ENCODE measurements around the gene ANKRD23.

Gene ANKRD23

DNA sequence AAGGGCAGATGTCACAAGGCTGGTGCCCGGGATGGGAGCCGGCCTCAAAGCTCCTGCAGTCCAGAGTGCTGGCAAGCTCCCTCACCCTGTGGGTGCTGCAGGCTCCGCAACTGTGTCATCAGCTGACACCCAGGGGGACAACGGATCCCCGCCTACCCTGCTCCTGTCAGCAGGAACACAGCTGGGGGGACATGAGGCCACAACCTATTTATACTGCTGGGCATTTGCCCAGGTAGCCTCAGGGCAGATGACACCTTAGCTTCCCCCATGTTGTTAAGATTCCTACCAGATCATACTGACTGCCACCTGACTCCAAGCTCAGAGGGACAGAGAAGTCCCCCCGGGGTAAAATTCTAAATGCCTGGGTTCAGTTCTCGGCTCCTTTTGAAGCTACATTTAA, 1.2 kb downstream of the ANKRD23 start:
- no peaks in the 10 kb centered on the region for H3K36me3 ChIP-seq
- TF ChIP-seq, protein P1, sequence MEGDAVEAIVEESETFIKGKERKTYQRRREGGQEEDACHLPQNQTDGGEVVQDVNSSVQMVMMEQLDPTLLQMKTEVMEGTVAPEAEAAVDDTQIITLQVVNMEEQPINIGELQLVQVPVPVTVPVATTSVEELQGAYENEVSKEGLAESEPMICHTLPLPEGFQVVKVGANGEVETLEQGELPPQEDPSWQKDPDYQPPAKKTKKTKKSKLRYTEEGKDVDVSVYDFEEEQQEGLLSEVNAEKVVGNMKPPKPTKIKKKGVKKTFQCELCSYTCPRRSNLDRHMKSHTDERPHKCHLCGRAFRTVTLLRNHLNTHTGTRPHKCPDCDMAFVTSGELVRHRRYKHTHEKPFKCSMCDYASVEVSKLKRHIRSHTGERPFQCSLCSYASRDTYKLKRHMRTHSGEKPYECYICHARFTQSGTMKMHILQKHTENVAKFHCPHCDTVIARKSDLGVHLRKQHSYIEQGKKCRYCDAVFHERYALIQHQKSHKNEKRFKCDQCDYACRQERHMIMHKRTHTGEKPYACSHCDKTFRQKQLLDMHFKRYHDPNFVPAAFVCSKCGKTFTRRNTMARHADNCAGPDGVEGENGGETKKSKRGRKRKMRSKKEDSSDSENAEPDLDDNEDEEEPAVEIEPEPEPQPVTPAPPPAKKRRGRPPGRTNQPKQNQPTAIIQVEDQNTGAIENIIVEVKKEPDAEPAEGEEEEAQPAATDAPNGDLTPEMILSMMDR (IDR thresholded peaks at IDR 0.05; ENCODE audit: low read depth, low read length) = no peak
- no peaks in the 10 kb centered on the region for H3K4me1 ChIP-seq
- no peak for DNase-seq
- H3K4me3 ChIP-seq (ENCODE audit: low read depth, low read length) = no peak overlapping the region
- H3K9me3 ChIP-seq = no peaks in the 10 kb centered on the region
- no peaks in the 10 kb centered on the region for H3K27me3 ChIP-seq

DNA sequence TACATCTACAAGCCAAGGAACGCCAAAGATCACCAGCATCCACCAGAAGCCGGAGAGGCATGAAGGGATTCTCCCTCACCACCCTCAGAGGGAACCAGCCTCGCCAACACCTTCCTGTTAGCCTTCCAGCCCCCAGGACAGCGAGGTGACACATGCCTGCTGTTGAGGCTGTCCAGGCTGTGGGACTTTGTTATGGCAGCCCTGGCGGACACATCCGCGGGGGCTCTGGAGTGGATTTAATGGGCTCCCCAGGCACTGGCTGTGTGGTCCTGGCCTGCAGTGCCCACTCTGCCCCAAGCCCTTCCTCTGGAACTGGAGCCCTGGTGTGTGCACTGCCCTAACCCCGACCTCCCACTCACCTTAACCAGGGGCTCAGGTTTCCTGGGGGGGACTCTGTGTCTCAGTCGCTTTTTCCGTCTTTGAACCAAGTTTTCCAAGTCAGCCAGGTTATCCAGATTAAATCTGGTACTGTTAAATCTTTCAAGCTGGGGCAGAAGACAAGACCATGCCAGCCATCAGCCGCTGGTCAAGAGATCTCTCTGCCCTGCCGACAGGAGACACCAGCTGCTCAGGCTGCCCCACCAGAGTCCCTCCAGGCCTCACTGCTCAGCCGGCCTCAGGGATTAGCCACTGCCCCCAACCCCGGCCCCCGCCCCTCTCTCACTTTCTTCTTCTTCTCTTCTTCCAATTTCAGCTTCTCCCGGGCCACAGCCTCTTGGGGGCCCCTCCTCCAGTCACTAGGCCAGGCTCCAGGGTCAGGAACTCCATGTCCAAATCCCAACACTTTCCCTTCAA, 1.9 kb downstream of the ANKRD23 start:
- TF ChIP-seq, protein P1 (IDR thresholded peaks at IDR 0.05; ENCODE audit: low read depth, low read length) = no peak
- Histone ChIP-seq H3K4me3 (ENCODE audit: low read depth, low read length) (no peak overlapping the region), H3K36me3 (no peaks in the 10 kb centered on the region), H3K27me3 (no peaks in the 10 kb centered on the region), H3K4me1 (no peaks in the 10 kb centered on the region), H3K9me3 (no peaks in the 10 kb centered on the region)
- no peak for DNase-seq

DNA sequence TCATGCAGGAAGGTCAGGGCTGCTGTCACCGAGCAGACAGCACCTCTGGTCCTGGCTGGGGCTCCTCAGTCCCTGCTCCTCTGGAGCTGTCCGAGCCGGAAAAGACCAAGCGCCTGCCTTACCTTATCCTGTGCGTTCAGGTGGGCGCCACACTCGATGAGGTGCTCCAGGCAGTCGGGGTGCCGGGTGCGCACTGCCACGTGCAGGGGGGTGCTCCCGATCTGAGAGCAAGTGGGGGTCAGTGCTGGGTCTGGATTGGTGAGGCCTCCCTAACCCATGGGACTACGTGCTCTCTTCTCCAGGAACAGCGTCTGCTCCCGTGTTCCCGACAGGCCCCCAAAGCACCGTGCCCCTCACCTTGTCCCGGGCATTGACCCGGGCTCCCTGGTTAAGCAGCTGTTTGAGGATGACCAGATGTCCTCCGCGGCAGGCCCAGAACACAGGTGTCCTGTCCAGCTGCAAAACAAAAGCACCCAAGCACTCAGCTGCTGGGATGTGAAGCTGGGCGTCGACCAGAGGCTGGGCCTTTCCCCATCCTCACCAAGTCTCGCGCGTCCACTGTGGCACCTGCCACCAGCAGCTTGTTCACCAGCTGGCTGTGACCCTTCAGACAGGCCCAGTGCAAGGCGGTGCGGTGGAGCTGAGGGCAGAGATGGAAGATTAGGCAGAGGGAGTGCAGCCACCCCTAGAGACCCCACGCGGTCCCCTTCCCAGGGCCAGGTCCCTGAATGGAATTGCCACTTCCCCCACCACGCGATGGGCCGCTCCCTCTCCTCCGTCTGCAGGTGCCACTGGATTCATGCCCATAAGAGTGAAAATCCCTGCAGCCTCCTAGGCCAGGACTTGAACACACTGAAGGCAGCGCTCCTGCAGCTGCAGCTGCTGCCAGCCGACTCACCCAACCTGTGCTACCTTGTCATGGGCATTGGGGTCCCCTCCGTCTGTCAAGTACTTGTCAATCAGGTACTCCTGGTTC, 3.7 kb downstream of the ANKRD23 start:
- Histone ChIP-seq H3K9me3 (no peaks in the 10 kb centered on the region), H3K27me3 (no peaks in the 10 kb centered on the region), H3K4me1 (no peaks in the 10 kb centered on the region), H3K4me3 (ENCODE audit: low read depth, low read length) (no peak overlapping the region), H3K36me3 (no peaks in the 10 kb centered on the region)
- TF ChIP-seq, protein P1 (IDR thresholded peaks at IDR 0.05; ENCODE audit: low read depth, low read length) = no peak
- DNase-seq = no peak

DNA sequence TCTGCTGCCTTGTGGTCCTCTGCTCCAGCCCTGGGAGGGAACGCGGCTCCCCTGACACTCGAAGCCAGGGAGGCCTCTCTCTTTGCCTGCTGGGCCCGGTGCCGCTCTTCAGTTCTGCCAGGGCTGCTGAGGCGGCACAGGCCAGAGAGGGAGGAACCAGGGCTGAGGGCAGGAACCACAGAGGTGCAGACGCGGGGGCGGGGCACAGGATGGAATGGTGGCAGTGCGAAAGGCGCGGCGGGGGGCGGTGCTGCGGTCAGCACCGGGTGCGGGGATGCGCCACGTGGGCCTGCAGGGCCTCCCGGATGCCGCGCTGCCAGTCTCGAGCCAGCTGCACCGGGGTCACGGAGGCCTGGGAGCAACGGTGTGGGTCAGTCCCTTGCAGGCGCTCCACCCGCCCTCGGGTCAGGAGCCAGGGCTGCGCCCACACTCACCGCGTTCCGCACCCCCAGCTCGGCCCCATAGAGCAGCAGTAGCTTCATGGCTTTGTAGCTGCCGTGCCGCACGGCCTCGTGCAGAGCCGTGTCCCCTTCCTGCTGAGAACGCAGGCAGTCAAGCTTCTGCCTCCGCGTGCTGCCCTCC, 4.4 kb downstream of the ANKRD23 start:
- TF ChIP-seq, protein P1 (IDR thresholded peaks at IDR 0.05; ENCODE audit: low read depth, low read length) = no peak
- Histone ChIP-seq H3K27me3 (no peaks in the 10 kb centered on the region), H3K36me3 (no peaks in the 10 kb centered on the region), H3K4me3 (ENCODE audit: low read depth, low read length) (no peak overlapping the region), H3K9me3 (no peaks in the 10 kb centered on the region), H3K4me1 (no peaks in the 10 kb centered on the region)
- DNase-seq = no peak

DNA sequence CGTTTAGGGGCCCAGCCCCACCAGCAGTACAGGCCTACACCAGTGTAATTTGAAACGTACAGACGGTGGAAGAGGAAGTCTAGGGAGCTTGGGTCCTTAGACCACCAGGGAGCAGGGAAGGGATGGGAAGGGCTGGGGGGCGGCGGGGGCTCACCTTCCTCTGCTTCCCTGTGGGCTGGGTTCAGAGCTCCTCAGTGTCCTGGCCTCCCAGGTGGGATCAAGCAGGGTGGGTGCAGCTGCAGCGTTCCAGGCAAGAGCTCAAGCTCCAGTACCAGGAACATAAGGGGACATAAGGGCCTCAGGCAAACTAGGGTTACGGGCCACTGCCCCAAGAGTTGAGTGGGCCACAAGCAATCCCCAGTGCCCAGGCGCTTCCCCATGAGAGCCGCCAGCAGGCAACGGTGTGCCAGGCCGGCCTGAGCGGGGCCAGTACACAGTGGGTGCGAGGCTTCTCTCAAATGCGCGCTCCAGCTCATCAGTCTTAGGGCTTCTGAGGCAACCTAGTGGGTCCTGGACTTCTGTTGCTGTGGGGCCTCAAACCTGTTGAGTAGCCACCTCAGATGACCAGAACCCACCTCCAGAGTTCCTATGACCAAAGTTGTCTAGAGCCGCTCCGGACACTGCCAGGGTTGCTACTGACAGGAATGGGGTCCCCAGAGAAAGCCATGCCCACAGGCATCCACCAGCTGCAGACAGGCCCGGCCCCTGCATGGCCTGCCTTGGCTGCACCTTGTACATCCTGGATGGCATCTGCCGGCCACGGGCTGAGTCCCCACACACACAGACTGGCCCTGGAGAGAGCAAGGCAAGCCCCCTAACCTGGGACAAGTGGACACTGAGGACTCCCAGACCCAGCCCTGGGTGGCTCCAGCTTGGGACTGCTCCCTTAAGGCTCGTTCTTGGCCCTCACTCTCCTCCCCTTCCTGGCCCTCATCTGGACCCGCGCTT, 5.2 kb downstream of the ANKRD23 start:
- H3K36me3 ChIP-seq = no peaks in the 10 kb centered on the region
- TF ChIP-seq, protein P1 (IDR thresholded peaks at IDR 0.05; ENCODE audit: low read depth, low read length) = no peak
- no peak for DNase-seq
- H3K4me3 ChIP-seq (ENCODE audit: low read depth, low read length) = no peak overlapping the region
- no peaks in the 10 kb centered on the region for H3K9me3 ChIP-seq
- no peaks in the 10 kb centered on the region for H3K27me3 ChIP-seq
- H3K4me1 ChIP-seq = no peaks in the 10 kb centered on the region

Measured in BE2C (cell line).